ENCODE results near the gene CCNG2.

CCNG2 gene

DNA sequence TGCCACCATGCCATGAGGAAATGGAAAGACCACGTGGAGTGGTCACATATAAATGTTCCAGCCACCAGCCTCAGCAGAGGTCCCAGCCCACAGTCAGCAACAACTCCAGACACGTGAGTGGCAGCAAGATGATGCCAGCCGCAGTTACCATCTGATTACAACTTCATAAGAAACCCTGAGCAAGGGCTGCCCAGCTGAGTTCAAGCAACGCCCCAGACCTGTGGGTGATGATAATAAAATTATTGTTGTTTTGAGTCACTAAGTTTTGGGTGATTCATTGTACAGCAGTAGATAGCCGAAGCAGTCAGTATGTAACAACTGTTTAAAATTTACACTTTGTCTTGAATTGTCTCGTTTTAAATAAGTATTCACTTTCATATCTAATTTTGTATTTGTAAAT lies 5.8 kb upstream of the CCNG2 start:
- Histone ChIP-seq H2AFZ (ENCODE audit: low read depth, low read length, severe bottlenecking) (peak overlapping the region; percentile 23), H3K4me2 (ENCODE audit: low read depth, low read length, poor library complexity, severe bottlenecking) (peak overlapping the region; percentile 97), H3K79me2 (ENCODE audit: insufficient read depth, low read length) (no peaks in the 10 kb centered on the region), H3K27ac (ENCODE audit: low read depth, low read length) (peak overlapping the region; percentile 100), H3K4me3 (ENCODE audit: insufficient read depth, low read length, poor library complexity, severe bottlenecking) (no peak overlapping the region), H3K36me3 (ENCODE audit: low read length) (no peaks in the 10 kb centered on the region), H3K9me3 (ENCODE audit: insufficient read depth, low read length) (no peaks in the 10 kb centered on the region), H3K9ac (ENCODE audit: low read length) (peak overlapping the region; percentile 85), H3F3A (ENCODE audit: insufficient read depth) (peaks cover 39% of the 10 kb centered on the region), H3K27me3 (ENCODE audit: low read length) (no peaks in the 10 kb centered on the region), H3K9me2 (replicated peaks; ENCODE audit: insufficient read depth, low read length) (no peaks in the 10 kb centered on the region), H4K20me1 (ENCODE audit: low read depth, low read length) (no peaks in the 10 kb centered on the region)
- no peak for TF ChIP-seq EZH2phosphoT487 (conservative IDR thresholded peaks at IDR 0.05; ENCODE audit: low read length)
- TF ChIP-seq, protein P1, sequence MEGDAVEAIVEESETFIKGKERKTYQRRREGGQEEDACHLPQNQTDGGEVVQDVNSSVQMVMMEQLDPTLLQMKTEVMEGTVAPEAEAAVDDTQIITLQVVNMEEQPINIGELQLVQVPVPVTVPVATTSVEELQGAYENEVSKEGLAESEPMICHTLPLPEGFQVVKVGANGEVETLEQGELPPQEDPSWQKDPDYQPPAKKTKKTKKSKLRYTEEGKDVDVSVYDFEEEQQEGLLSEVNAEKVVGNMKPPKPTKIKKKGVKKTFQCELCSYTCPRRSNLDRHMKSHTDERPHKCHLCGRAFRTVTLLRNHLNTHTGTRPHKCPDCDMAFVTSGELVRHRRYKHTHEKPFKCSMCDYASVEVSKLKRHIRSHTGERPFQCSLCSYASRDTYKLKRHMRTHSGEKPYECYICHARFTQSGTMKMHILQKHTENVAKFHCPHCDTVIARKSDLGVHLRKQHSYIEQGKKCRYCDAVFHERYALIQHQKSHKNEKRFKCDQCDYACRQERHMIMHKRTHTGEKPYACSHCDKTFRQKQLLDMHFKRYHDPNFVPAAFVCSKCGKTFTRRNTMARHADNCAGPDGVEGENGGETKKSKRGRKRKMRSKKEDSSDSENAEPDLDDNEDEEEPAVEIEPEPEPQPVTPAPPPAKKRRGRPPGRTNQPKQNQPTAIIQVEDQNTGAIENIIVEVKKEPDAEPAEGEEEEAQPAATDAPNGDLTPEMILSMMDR (IDR thresholded peaks at IDR 0.05; ENCODE audit: insufficient read depth, low read length, poor library complexity, severe bottlenecking) = no peak

- TF ChIP-seq, protein P1 (IDR thresholded peaks at IDR 0.05; ENCODE audit: insufficient read depth, low read length, poor library complexity, severe bottlenecking) = no peak
- no peak for TF ChIP-seq EZH2phosphoT487 (conservative IDR thresholded peaks at IDR 0.05; ENCODE audit: low read length)
- H3K36me3 ChIP-seq (ENCODE audit: low read length) = no peaks in the 10 kb centered on the region
- no peaks in the 10 kb centered on the region for H3K9me2 ChIP-seq (replicated peaks; ENCODE audit: insufficient read depth, low read length)
- no peaks in the 10 kb centered on the region for H4K20me1 ChIP-seq (ENCODE audit: low read depth, low read length)
- peak overlapping the region; percentile 85 for H3K9ac ChIP-seq (ENCODE audit: low read length)
- peaks cover 41% of the 10 kb centered on the region for H3F3A ChIP-seq (ENCODE audit: insufficient read depth)
- peak overlapping the region; percentile 97 for H3K4me2 ChIP-seq (ENCODE audit: low read depth, low read length, poor library complexity, severe bottlenecking)
- no peaks in the 10 kb centered on the region for H3K27me3 ChIP-seq (ENCODE audit: low read length)
- peak overlapping the region; percentile 48 for H3K4me3 ChIP-seq (ENCODE audit: insufficient read depth, low read length, poor library complexity, severe bottlenecking)
- peak overlapping the region; percentile 100 for H3K27ac ChIP-seq (ENCODE audit: low read depth, low read length)
- peaks cover 4% of the 10 kb centered on the region; the same call in 1 of the 2 replicates for H3K79me2 ChIP-seq (ENCODE audit: insufficient read depth, low read length)
- H3K9me3 ChIP-seq (ENCODE audit: insufficient read depth, low read length) = no peaks in the 10 kb centered on the region
- peak overlapping the region; percentile 13 for H2AFZ ChIP-seq (ENCODE audit: low read depth, low read length, severe bottlenecking)
Measured at GRCh38 chr4:77152421-77152820, 4.6 kb upstream of the CCNG2 start.

- Histone ChIP-seq H3K9me3 (ENCODE audit: insufficient read depth, low read length) (no peaks in the 10 kb centered on the region), H3K4me3 (ENCODE audit: insufficient read depth, low read length, poor library complexity, severe bottlenecking) (peak overlapping the region; percentile 48), H3K4me2 (ENCODE audit: low read depth, low read length, poor library complexity, severe bottlenecking) (peak overlapping the region; percentile 97), H3K9ac (ENCODE audit: low read length) (peak overlapping the region; percentile 85), H3F3A (ENCODE audit: insufficient read depth) (peaks cover 41% of the 10 kb centered on the region), H4K20me1 (ENCODE audit: low read depth, low read length) (no peaks in the 10 kb centered on the region), H2AFZ (ENCODE audit: low read depth, low read length, severe bottlenecking) (no peak overlapping the region), H3K27me3 (ENCODE audit: low read length) (no peaks in the 10 kb centered on the region), H3K79me2 (ENCODE audit: insufficient read depth, low read length) (peaks cover 7% of the 10 kb centered on the region; the same call in 1 of the 2 replicates), H3K9me2 (replicated peaks; ENCODE audit: insufficient read depth, low read length) (no peaks in the 10 kb centered on the region), H3K36me3 (ENCODE audit: low read length) (no peaks in the 10 kb centered on the region), H3K27ac (ENCODE audit: low read depth, low read length) (peak overlapping the region; percentile 100)
- no peak for TF ChIP-seq EZH2phosphoT487 (conservative IDR thresholded peaks at IDR 0.05; ENCODE audit: low read length)
- TF ChIP-seq, protein P1 (IDR thresholded peaks at IDR 0.05; ENCODE audit: insufficient read depth, low read length, poor library complexity, severe bottlenecking) = no peak
Measured at GRCh38 chr4:77153006-77153405, 4.0 kb upstream of the CCNG2 start.
